Endothelial cell of umbilical vein (primary cell): ENCODE results near the gene CLSTN2.

ENCODE experiments used
- EZH2 ChIP-seq: IDR thresholded peaks from 2 replicates; pipeline ENCODE4 v1.6.1; 2012; ENCODE audit warnings: borderline replicate concordance, low read depth, mild to moderate bottlenecking, moderate library complexity, low read length, inconsistent platforms; ENCODE audit not compliant: severe bottlenecking
- MYC ChIP-seq: IDR thresholded peaks from one replicate; pipeline ENCODE4 v1.6.1; 2011; ENCODE audit warnings: mild to moderate bottlenecking, low read depth, low read length
- TF ChIP-seq, protein P1 (sequence below), 2 donors: IDR thresholded peaks; 1 replicate in 1 of 2; 2 replicates in 1 of 2; pipeline ENCODE4 v1.5.1; 2011; ENCODE audit warnings: low read length in 2 of 2, mild to moderate bottlenecking in 2 of 2, moderate library complexity in 2 of 2, control low read depth in 1 of 2, inconsistent platforms in 1 of 2, low read depth in 1 of 2; ENCODE audit not compliant: insufficient read depth in 1 of 2; ENCODE audit errors: extremely low read depth in 1 of 2

DNA sequence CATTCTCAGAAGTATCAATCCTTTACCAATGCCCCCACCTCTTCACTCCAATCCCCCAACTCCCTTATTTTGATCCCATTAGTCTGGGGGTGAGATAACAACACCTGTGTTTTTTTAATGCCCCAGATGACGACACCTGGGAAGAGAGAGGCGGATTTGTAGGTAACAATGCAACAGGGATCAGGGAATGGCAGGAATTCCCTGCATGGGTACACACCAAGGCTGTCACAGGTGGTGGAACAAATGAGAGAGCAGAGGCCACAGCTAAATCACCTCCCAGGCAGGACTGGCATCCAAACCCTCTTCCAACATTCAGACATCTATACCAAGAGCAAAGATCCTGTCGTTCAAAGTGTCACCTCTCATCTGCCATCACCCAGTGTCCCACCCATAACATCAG is 423.7 kb downstream of the CLSTN2 start:
- no peak for TF ChIP-seq EZH2
- TF ChIP-seq, protein P1, sequence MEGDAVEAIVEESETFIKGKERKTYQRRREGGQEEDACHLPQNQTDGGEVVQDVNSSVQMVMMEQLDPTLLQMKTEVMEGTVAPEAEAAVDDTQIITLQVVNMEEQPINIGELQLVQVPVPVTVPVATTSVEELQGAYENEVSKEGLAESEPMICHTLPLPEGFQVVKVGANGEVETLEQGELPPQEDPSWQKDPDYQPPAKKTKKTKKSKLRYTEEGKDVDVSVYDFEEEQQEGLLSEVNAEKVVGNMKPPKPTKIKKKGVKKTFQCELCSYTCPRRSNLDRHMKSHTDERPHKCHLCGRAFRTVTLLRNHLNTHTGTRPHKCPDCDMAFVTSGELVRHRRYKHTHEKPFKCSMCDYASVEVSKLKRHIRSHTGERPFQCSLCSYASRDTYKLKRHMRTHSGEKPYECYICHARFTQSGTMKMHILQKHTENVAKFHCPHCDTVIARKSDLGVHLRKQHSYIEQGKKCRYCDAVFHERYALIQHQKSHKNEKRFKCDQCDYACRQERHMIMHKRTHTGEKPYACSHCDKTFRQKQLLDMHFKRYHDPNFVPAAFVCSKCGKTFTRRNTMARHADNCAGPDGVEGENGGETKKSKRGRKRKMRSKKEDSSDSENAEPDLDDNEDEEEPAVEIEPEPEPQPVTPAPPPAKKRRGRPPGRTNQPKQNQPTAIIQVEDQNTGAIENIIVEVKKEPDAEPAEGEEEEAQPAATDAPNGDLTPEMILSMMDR (IDR thresholded peaks at IDR 0.05; ENCODE audit: extremely low read depth in 1 of 2, insufficient read depth in 1 of 2, low read depth in 1 of 2, low read length in 2 of 2), result no peak
- TF ChIP-seq MYC, result no peak
